K562 (cell line): ENCODE measurements around the gene SDC3. TPM values are rescaled to one million over a fixed set of nuclear protein-coding genes. Genes with fewer than 3 reads are reported as not detected.

Experiments used
- ATAC-seq: fragments of 200-7000 bp; cut with Tn5 transposase; 3 replicates; pipeline ENCODE4 v1.9.1; 2020; ENCODE audit warnings: moderate library complexity
- BruUV-seq: library from RNA; stranded (reverse); fragments of 400-500 nt; replicated peaks from 2 replicates; lab custom pipeline; 2021; lab: Mats Ljungman, UMichigan
- CTCF ChIA-PET: fragments of 300-600 bp; formaldehyde crosslinking; extraction: SDS; loops from one replicate; lab custom pipeline; 2021; ENCODE audit warnings: low intra/inter-chr PET ratio; lab: Yijun Ruan, JAX
- POLR2A ChIA-PET: fragments of 300-600, 350-650 bp; sonication (Branson Sonifier 250); formaldehyde crosslinking; extraction: SDS; loops from one replicate; lab custom pipeline; 2021; ENCODE audit warnings: antibody characterized with exemption, inconsistent platforms; lab: Yijun Ruan, JAX
- DNase-seq, 4 experiments: peaks; one replicate each; pipeline versions ENCODE4 v3.0.0 to v3.0.0-alpha.2; 2011 to 2018; ENCODE audit warnings: low spot score in 3 of 4, mixed read lengths in 3 of 4; ENCODE audit errors: extremely low read depth in 1 of 4
- FAIRE-seq: peaks from 2 replicates; lab custom pipeline; 2011; peaks lifted over from hg19 to GRCh38; lab: Jason Lieb, UNC
- H2AFZ ChIP-seq: 2 replicates; pipeline ENCODE4 v1.6.0; 2011; ENCODE audit warnings: low read depth, low read length, control low read depth, inconsistent platforms
- H3K27ac ChIP-seq: fragments of 200-600 bp; 3 replicates; pipeline ENCODE4 v1.8.0; 2011; ENCODE audit warnings: low read depth, mild to moderate bottlenecking, control low read depth, inconsistent platforms, low read length, moderate library complexity, mixed read lengths; ENCODE audit errors: extremely low read depth
- H3K27me3 ChIP-seq, 2 experiments: fragments of 300-600 bp in 1 of 2; 2 replicates in 1 of 2; 3 replicates in 1 of 2; pipeline versions ENCODE4 v1.6.0 to v1.8.0; 2011; ENCODE audit warnings: inconsistent platforms in 2 of 2, low read length in 2 of 2, mild to moderate bottlenecking in 1 of 2, mixed read lengths in 1 of 2, moderate library complexity in 1 of 2; ENCODE audit not compliant: control insufficient read depth in 2 of 2, insufficient read depth in 2 of 2
- H3K36me3 ChIP-seq: fragments of 300-600 bp; 3 replicates; pipeline ENCODE4 v1.8.0; 2011; ENCODE audit warnings: mild to moderate bottlenecking, low read length, inconsistent platforms; ENCODE audit not compliant: control insufficient read depth, insufficient read depth
- H3K4me1 ChIP-seq, 2 experiments: fragments of 200-600 bp in 1 of 2; replicated peaks in 1 of 2; 2 replicates in 1 of 2; 3 replicates in 1 of 2; pipeline versions ENCODE4 v1.5.1 to v1.8.0; 2011; ENCODE audit warnings: inconsistent platforms in 2 of 2, low read length in 2 of 2, mild to moderate bottlenecking in 1 of 2, mixed read lengths in 1 of 2, moderate library complexity in 1 of 2; ENCODE audit not compliant: control insufficient read depth in 2 of 2, insufficient read depth in 2 of 2
- H3K4me2 ChIP-seq: 2 replicates; pipeline ENCODE4 v1.6.1; 2011; ENCODE audit warnings: low read length, control low read depth, inconsistent platforms, mixed read lengths; ENCODE audit not compliant: insufficient read depth
- H3K4me3 ChIP-seq: fragments of 200-600 bp; sonication (generic), shearing (Covaris generic); 2 replicates; pipeline ENCODE4 v1.5.1; 2016; ENCODE audit warnings: control low read depth, inconsistent platforms
- H3K79me2 ChIP-seq: fragments of 200-600 bp; 3 replicates; pipeline ENCODE4 v1.8.0; 2011; ENCODE audit warnings: low read length, inconsistent platforms; ENCODE audit not compliant: control insufficient read depth, insufficient read depth
- H3K9ac ChIP-seq, 2 experiments: 2 replicates each; pipeline versions ENCODE4 v1.6.0 to v1.6.1; 2011; ENCODE audit warnings: low read depth in 2 of 2, low read length in 2 of 2, control low read depth in 1 of 2, inconsistent platforms in 1 of 2, mild to moderate bottlenecking in 1 of 2, mixed read lengths in 1 of 2; ENCODE audit not compliant: insufficient read depth in 1 of 2
- H3K9me1 ChIP-seq: one replicate; pipeline ENCODE4 v1.6.0; 2011; ENCODE audit warnings: inconsistent platforms, mild to moderate bottlenecking, low read length, moderate library complexity; ENCODE audit not compliant: control insufficient read depth, insufficient read depth
- H3K9me3 ChIP-seq: replicated peaks from 2 replicates; pipeline ENCODE4 v1.5.1; 2011; ENCODE audit warnings: low read depth, low read length, inconsistent platforms; ENCODE audit not compliant: control insufficient read depth, insufficient read depth
- H4K20me1 ChIP-seq: replicated peaks from 2 replicates; pipeline ENCODE4 v1.6.1; 2011; ENCODE audit warnings: low read length, inconsistent platforms, mixed read lengths; ENCODE audit not compliant: control insufficient read depth, insufficient read depth
- ZNF408 ChIP-seq: fragments of 250-450 bp; sonication (Bioruptor Pico); IDR thresholded peaks from 2 replicates; pipeline ENCODE4 v1.4.0; 2020; ENCODE audit warnings: low read depth, mild to moderate bottlenecking, moderate library complexity
- WGBS: fragments of 100-300 bp; shearing (Covaris generic); methylation state at CpG from one replicate; pipeline ENCODE4 v1.1.6; 2016; ENCODE audit warnings: low coverage, mixed read lengths; ENCODE audit not compliant: insufficient coverage; ENCODE audit errors: missing lambda C conversion rate; 5-methylcytosine and 5-hydroxymethylcytosine counted together
- in situ Hi-C: fragments of 300-500 bp; cut with MboI; formaldehyde crosslinking; loops from 4 replicates; pipeline ENCODE4 v1.15.0; 2018; ENCODE audit warnings: inconsistent platforms, mixed read lengths
- intact Hi-C: fragments of 100-400 bp; cut with micrococcal nuclease; formaldehyde crosslinking; loops from 2 replicates; pipeline ENCODE4 v1.14.2; 2022
- polyA plus RNA-seq, 8 experiments: library from polyadenylated mRNA; depleted of rRNA in 4 of 8; stranded (reverse) in 5 of 8; unstranded in 3 of 8; fragments of >200 nt; fragmentation: Nextera tagmentation in 2 of 8; fragmentation: Illumina TruSeq in 1 of 8; extraction: Ambion mirVana in 2 of 8; extraction: Trizol in 1 of 8; gene quantifications; 2 replicates each; pipeline versions ENCODE4 v1.2.1 to v1.2.3, GENCODE V29; 2011 to 2014; ENCODE audit warnings: inconsistent platforms in 1 of 8, missing spikeins in 1 of 8
- total RNA-seq, 7 experiments: library from RNA; depleted of rRNA in 6 of 7; stranded (reverse); fragments of >200 nt in 6 of 7; fragmentation: Illumina TruSeq in 2 of 7; extraction: Trizol in 2 of 7; gene quantifications; 2 replicates each; pipeline versions ENCODE4 v1.2.1 to v1.2.3, GENCODE V29; 2011 to 2021; ENCODE audit warnings: low replicate concordance in 1 of 7
- TF ChIP-seq, protein P1 (sequence below): fragments of 450-650 bp; IDR thresholded peaks from 2 replicates; pipeline ENCODE4 v1.6.1; 2016

Gene SDC3
- total and polyA plus RNA-seq, 9 of the 15 experiments (the other 6 are each of a cell fraction or from before 2014, with no cell fraction given) = 0.38 to 44.1 (median 12.1) TPM

DNA sequence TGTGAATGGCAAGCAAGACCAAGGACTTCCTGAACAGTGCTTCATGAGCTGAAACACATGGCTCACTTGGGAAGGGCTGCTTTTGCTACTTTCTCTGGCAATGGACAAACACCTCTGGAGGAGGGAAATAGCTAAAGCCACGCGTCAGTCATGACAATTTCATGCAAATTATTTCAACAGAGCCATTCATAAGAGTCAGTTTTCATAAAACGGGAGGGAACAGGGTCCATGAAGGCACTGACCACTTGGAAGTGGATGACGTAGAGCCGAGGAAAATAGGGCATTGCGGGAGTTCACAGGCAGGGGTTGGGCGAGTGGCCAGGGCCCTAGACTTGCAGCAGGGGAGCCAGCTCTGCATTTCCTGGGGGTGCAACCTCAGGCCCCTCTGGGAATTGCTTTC lies 43.9 kb downstream of the SDC3 start:
- Histone ChIP-seq H3K9ac (no peak overlapping the region), H3K9me1 (no peaks in the 10 kb centered on the region), H3K27ac (no peak overlapping the region), H2AFZ (no peak overlapping the region), H3K4me1 (peaks cover under 1 to 9% of the 10 kb centered on the region in 2 experiments; a peak in 4 of 5 replicates), H4K20me1 (no peaks in the 10 kb centered on the region), H3K4me2 (peak overlapping the region; percentile 2; the same call in 1 of the 2 replicates), H3K9me3 (no peaks in the 10 kb centered on the region), H3K36me3 (no peaks in the 10 kb centered on the region), H3K79me2 (no peaks in the 10 kb centered on the region), H3K4me3 (no peak overlapping the region), H3K27me3 (no peaks in the 10 kb centered on the region)
- FAIRE-seq (peak; percentile 23), ATAC-seq (no peak; the same call in 2 of the 3 replicates), DNase-seq (no peak)
- in situ Hi-C loops (no loop called here), intact Hi-C loops (loop anchor here (5.0 kb wide), 1 partner anchor 48 kb away; no protein-coding TSS in a partner anchor)
- no TSS peak for BruUV-seq
- TF ChIP-seq ZNF408 (CRISPR knock-in tag) = no peak
- TF ChIP-seq, protein P1, sequence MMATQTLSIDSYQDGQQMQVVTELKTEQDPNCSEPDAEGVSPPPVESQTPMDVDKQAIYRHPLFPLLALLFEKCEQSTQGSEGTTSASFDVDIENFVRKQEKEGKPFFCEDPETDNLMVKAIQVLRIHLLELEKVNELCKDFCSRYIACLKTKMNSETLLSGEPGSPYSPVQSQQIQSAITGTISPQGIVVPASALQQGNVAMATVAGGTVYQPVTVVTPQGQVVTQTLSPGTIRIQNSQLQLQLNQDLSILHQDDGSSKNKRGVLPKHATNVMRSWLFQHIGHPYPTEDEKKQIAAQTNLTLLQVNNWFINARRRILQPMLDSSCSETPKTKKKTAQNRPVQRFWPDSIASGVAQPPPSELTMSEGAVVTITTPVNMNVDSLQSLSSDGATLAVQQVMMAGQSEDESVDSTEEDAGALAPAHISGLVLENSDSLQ = peak; percentile 38; the same call in 1 of the 2 replicates
- WGBS = 38% methylated on average over 7 of the region's 7 CpGs
- ChIA-PET CTCF (no interaction called here), POLR2A (interaction anchor here (0.6 to 1.0 kb wide), 2 partner anchors 24 to 46 kb away, joined by 3 to 4 read pairs; no protein-coding TSS in a partner anchor)
